ENCODE data around the gene LRP6.
"Not testable (repeated sequence)": the region's sequence is repeated elsewhere in the genome, so short reads cannot be mapped to it uniquely, and the experiment has no call there.

GRCh38 chr12:12310695-12311094 is 43.9 kb upstream of the LRP6 start:
- not testable (repeated sequence) for TF ChIP-seq EZH2phosphoT487 (IDR thresholded peaks at IDR 0.05; ENCODE audit: low read depth, severe bottlenecking, unreplicated experiment); CTCF (IDR thresholded peaks at IDR 0.05; ENCODE audit: poor library complexity); EZH2 (IDR thresholded peaks at IDR 0.05; ENCODE audit: borderline replicate concordance)

All from hepatocyte (in vitro differentiated cells).